Vagina (tissue), 2 donors: Measurements from ENCODE around the gene GRIA1.

Source experiments
- CTCF ChIP-seq, 3 experiments: fragments of 450-650 bp in 2 of 3; fragments of 200-600 bp in 1 of 3; sonication (generic) in 1 of 3; IDR thresholded peaks; one replicate each; pipeline ENCODE4 v1.5.1; 2017 to 2019; ENCODE audit warnings: antibody characterized with exemption in 3 of 3, mild to moderate bottlenecking in 2 of 3, moderate library complexity in 2 of 3
- POLR2A ChIP-seq, 2 donors: fragments of 450-650 bp; IDR thresholded peaks; one replicate each; pipeline ENCODE4 v1.6.1; 2017; ENCODE audit warnings: antibody characterized with exemption in 2 of 2, mild to moderate bottlenecking in 2 of 2, moderate library complexity in 2 of 2
- POLR2AphosphoS5 ChIP-seq, 2 donors: sonication (generic); formaldehyde crosslinking; IDR thresholded peaks; one replicate each; pipeline ENCODE4 v1.9.0; 2017; ENCODE audit warnings: antibody characterized with exemption in 2 of 2, mild to moderate bottlenecking in 2 of 2, low read depth in 1 of 2; ENCODE audit not compliant: insufficient read depth in 1 of 2

GRCh38 chr5:153619771-153620170 is 129.3 kb downstream of the GRIA1 start:
- TF ChIP-seq CTCF (IDR thresholded peaks at IDR 0.05), result no peak
- no peak for TF ChIP-seq POLR2A (IDR thresholded peaks at IDR 0.05)
- no peak for TF ChIP-seq POLR2AphosphoS5 (IDR thresholded peaks at IDR 0.05; ENCODE audit: insufficient read depth in 1 of 2, low read depth in 1 of 2)
